NCI-H2081 treated with DMSO at 0.1 percent for 48 hours (cell line): ENCODE results near the gene WNT4.
A peak's percentile ranks its signal among the peaks of the same experiment; 100 is the strongest.

ENCODE experiments used
- DNase-seq: peaks from one replicate; lab custom pipeline; 2025; lab: John Stamatoyannopoulos, UW

The WNT4 gene

DNA sequence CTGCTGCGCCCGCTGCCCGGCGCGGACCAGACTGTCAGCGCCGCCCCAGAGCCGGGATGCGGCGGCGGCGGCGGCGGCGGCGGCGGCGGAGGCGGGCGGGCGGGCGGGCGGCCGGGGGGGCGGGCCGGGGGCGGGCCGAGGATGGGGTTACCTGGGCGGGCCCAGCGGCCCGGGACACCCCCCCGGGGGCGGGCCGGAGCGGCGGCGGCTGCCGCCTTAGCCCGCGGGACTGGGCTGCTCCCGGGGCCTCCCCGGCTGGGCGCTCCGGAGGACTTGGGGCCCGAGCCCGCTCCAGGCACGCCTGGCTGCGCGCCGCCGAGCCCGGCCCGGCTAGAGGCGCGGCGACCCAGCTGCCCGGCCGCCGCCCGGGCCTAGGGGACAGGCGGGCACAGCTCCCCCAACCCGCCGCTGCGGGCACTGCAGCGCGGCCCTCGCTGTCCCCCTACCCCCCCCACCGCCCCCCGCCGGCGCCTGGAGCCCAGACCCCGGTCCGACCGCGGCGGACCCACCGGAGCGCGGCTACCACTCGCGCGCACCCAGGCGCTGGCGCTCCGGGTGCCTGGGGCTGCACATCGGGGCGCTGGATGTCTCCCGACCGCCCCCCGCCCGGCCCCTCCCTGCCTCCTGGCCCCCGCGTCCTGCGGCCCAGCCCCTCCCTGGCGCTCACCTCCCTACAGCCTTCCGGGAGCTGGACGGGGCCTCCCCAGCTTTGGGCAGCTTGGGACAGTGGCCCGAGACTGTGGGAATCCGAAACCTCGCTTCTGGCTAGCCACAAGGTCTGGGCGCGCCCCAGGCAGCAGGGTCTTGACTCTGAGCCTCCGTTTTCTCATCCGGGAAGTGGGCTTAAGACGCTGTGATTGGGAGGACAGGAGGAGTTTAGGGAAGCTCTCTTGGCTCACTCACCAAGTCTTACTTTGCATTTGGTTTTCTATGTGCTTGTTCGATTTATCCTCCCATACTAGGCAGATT, at the start of gene WNT4:
TSS of gene WNT4 (minus strand) at position 33 of the 969 bp plus-strand sequence. CDS start 175 bp downstream, outside the sequence.
- no peak for DNase-seq

GRCh38 chr1:22190731-22191130, 47.8 kb upstream of the WNT4 start:
- no peak for DNase-seq

DNA sequence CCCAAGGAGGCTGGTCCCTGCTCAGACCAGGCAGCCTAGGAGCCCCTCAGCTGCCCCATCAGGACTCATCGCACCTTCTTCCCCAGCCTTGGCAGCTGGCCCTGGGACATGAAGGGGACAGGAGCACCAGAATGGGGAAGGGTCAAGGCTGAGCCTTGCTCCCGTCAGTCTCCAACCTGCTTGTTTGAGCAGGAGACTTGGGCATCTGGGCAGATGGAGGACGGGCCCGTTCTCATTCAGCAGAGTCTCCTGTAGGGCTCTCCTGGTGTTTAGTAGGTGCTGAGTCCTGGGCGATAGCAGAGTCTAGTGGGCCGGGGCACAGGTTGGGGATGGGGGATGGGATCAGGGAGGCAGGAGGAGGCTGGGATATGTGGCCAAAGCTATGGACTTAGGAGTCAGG, 47.4 kb upstream of the WNT4 start:
- no peak for DNase-seq

DNA sequence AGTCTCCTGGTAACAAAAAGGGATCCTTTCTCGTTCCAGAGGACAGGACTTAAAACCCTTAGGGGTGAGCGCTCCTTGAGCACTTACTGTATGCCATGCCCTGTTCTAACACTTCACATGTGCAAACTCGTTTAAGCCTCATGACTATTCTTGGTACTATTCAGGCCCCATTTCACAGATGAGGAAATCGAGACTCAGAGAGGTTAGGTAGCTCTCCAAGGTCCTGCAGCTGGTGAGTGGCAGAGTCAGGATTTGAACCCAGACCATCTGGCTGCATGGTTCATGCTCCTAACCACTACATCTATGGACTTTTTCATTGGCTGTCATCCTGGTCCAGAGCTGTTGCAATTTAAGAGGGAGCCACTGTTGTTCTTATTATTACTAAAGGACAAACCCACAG, 46.7 kb upstream of the WNT4 start:
- DNase-seq, result no peak

- no peak for DNase-seq
These were observed 46.0 kb upstream of the WNT4 start for GRCh38 chr1:22188914-22189313.

GRCh38 chr1:22188436-22188835, 45.5 kb upstream of the WNT4 start:
- no peak for DNase-seq

DNA sequence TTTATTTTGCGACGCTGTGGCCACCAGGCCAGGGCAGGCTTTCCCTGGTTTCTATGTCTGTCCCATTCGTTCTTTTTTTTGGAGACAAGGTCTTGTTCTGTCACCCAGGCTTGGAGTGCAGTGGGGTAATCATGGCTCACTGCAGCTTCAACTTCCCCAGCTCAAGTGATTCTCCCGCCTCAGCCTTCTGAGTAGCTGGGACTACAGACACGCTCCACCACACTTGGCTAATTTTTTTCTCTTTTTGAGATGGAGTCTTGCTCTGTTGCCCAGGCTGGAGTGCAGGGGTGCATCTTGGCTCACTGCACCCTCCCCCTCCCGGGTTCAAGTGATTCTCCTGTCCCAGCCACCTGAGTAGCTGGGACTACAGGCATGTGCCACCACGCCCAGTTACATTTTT, 43.4 kb upstream of the WNT4 start:
- no peak for DNase-seq

- DNase-seq, result peak; percentile 75
These were observed 42.2 kb upstream of the WNT4 start for GRCh38 chr1:22184892-22185612.

GRCh38 chr1:22184454-22184853, 41.6 kb upstream of the WNT4 start:
- no peak for DNase-seq

GRCh38 chr1:22182715-22183114, 39.8 kb upstream of the WNT4 start:
- DNase-seq, result no peak

DNA sequence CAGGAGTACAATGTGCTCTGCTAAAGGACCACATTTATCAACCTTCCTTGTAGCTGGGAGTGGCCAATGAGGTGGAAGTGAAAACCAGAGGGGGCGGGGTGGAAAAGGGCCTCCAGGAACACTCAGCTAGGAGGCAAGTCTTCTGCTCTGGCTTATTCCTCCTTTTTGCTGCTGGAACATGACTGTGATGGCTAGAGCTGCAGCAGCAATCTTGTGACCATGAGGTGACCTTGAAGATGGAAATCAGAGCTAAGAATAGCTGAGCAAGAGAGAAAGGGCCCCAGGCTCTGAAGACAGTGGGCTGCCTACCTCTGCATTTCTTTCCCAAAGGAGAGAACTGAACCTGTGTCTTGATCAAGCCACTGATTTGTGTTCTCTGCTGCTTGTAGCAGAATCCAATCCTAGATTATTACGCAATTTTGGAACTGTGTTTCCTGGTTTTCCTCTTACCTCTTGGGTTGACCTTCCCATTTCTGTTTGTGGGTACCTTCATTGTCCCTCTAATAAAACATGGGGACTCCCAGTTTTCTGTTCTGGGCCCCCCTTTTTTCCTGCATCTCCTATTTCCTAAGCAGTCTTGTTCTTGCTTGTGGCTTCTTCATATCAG, 36.4 kb upstream of the WNT4 start:
- no peak for DNase-seq

GRCh38 chr1:22177354-22178003, 34.6 kb upstream of the WNT4 start:
- DNase-seq, result no peak

- DNase-seq, result no peak
These were observed 33.4 kb upstream of the WNT4 start for GRCh38 chr1:22176258-22176657.

GRCh38 chr1:22174446-22175220, 31.7 kb upstream of the WNT4 start:
- no peak for DNase-seq

DNA sequence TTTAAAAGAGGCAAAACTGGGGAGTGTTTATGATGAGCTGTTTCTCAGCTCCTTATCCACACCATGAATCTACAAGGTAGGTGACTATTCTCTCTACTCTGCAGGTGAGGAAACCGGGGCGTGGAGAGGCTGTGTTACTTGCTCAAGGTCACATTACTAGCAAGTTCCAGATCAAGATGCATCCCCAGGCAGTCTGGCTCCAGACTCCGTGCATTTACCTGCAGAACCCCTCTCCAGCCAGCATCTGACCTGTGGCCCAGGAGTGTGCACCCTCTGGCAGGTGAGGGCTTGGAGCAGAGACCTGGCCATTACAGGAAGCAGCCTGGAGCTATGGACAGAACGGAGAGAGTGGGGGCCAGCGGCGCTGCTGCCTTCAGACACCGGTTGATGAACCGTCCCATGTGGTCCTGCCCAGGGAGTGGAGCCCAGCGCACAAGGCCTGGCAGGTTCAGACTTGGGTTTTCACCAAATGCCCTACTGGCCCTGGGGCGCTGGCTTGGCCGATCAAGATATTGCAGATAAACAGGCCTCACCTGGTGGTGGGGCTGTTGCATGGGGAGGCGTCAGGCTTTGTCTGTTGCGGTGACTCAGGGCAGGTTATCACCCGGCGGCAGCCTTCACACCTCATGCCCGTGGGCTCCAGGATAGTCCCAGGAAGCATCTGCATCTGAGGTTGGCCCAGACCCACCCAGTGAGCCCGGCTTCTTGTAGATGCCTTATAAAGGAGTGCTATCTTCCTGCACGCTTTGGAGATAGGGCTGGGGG, 29.2 kb upstream of the WNT4 start:
- DNase-seq, result no peak

- no peak for DNase-seq
These were observed 26.9 kb upstream of the WNT4 start for GRCh38 chr1:22169816-22170215.

- DNase-seq, result no peak
These were observed 25.6 kb upstream of the WNT4 start for GRCh38 chr1:22168412-22168973.

DNA sequence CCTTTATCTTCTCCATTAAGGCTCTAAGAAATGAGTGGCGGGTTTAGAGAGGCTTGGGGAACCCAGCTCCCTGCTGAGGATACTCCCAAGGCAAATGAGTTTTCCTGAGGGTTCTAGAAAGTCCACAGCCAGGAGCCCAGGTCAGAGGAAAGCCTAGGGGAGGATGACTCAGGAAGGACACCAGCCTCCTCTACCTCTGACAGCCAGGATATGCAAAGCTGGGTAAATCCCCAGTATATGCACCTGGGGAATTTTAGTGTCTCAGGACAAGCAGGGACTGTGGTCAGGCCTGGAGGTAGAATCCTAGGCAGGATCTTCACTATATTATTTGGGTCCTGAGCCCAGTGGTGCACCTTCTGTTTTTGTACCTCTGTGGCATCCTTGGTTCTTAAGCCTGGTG, 23.5 kb upstream of the WNT4 start:
- no peak for DNase-seq

GRCh38 chr1:22164841-22165808, 22.2 kb upstream of the WNT4 start:
- no peak for DNase-seq
